ENCODE results near the gene SLC44A3.

SLC44A3 gene

DNA sequence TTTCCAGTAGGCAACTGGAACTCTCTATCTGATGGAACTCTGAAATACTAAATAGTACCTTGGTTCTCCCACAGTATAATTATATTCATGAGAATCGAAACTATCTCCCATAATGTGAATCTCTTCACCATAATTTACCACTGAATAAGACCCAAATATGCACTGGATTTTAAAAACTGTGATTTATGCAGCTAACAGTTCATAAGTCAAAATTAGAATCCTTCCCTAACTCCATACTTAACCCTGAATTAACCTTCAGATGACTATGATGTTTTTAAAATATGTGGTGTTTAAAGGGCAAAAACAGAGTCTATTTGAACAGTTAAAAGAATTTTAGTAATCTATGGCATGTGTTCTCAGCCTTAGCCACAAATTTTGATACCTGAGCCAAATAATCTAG is 22.9 kb upstream of the SLC44A3 start:
- TF ChIP-seq CREB1 (IDR thresholded peaks at IDR 0.05; ENCODE audit: low read depth), result no peak
- TF ChIP-seq EGR1 (IDR thresholded peaks at IDR 0.05), result no peak
- no peak for TF ChIP-seq YY1 (IDR thresholded peaks at IDR 0.05; ENCODE audit: low read depth)
- TF ChIP-seq TEAD4 (IDR thresholded peaks at IDR 0.05), result no peak
- TF ChIP-seq, protein P1, sequence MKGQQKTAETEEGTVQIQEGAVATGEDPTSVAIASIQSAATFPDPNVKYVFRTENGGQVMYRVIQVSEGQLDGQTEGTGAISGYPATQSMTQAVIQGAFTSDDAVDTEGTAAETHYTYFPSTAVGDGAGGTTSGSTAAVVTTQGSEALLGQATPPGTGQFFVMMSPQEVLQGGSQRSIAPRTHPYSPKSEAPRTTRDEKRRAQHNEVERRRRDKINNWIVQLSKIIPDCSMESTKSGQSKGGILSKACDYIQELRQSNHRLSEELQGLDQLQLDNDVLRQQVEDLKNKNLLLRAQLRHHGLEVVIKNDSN (IDR thresholded peaks at IDR 0.05), result no peak
- TF ChIP-seq EP300 (IDR thresholded peaks at IDR 0.05; ENCODE audit: borderline replicate concordance), result no peak
- no peak for TF ChIP-seq TCF12 (IDR thresholded peaks at IDR 0.05; ENCODE audit: low read depth)
- no peak for TF ChIP-seq TAF1 (IDR thresholded peaks at IDR 0.05; ENCODE audit: low read depth)
- no peak for TF ChIP-seq FOXM1 (IDR thresholded peaks at IDR 0.05; ENCODE audit: borderline replicate concordance, low read depth)
- TF ChIP-seq, protein P2, sequence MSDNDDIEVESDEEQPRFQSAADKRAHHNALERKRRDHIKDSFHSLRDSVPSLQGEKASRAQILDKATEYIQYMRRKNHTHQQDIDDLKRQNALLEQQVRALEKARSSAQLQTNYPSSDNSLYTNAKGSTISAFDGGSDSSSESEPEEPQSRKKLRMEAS (IDR thresholded peaks at IDR 0.05), result no peak
- no peak for TF ChIP-seq REST (IDR thresholded peaks at IDR 0.05; ENCODE audit: low read depth)
- no peak for TF ChIP-seq CEBPB (IDR thresholded peaks at IDR 0.05)

DNA sequence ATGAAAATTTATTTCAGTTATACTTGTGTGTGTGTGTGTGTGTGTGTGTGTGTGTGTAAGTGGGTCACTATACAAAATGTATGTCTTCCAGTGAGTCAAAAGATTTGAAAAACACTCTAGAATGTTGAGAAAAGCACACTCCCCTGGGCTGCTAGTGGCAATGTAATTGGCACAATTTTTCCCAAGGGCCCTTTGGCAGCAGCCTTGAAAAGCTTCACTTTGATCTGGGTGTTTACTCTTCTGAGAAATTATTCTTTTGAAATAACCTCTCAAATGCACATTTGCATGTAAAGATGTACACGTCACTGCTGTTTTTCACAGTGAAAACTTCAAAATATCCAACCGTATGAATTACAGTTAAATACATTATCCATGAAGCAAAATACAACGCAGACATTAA is 22.1 kb upstream of the SLC44A3 start:
- TF ChIP-seq TCF12 (IDR thresholded peaks at IDR 0.05; ENCODE audit: low read depth) (no peak), NFIC (IDR thresholded peaks at IDR 0.05) (no peak), CREB1 (IDR thresholded peaks at IDR 0.05; ENCODE audit: low read depth) (no peak), FOXM1 (IDR thresholded peaks at IDR 0.05; ENCODE audit: borderline replicate concordance, low read depth) (no peak), ZBTB7A (IDR thresholded peaks at IDR 0.05; ENCODE audit: low read depth) (no peak), REST (IDR thresholded peaks at IDR 0.05; ENCODE audit: low read depth) (no peak), TEAD4 (IDR thresholded peaks at IDR 0.05) (no peak), EGR1 (IDR thresholded peaks at IDR 0.05) (no peak), CEBPB (IDR thresholded peaks at IDR 0.05) (no peak), TAF1 (IDR thresholded peaks at IDR 0.05; ENCODE audit: low read depth) (no peak), EP300 (IDR thresholded peaks at IDR 0.05; ENCODE audit: borderline replicate concordance) (no peak), RAD21 (IDR thresholded peaks at IDR 0.05; ENCODE audit: low read depth) (no peak)
- TF ChIP-seq, protein P2 (IDR thresholded peaks at IDR 0.05), result no peak

DNA sequence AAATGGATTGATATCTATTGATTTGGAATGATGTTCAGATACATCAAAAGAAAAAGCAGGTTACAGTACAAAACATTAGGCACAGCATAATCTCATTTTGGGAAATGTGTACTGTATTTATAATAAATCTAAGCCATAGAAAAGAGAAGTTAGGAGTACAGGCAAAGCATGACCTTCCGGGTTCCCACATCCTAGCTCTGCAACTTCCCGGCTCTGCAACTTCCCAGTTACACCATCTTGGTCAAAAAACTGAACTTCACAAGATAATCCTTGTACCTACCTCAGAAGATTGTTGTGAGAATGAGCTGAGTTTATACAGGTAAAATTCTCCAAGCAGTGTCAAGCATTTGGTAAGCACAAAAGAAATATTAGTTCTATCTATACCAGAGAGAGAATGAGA is 21.7 kb upstream of the SLC44A3 start:
- TF ChIP-seq NFIC (IDR thresholded peaks at IDR 0.05), result no peak
- no peak for TF ChIP-seq ZBTB7A (IDR thresholded peaks at IDR 0.05; ENCODE audit: low read depth)
- no peak for TF ChIP-seq YY1 (IDR thresholded peaks at IDR 0.05; ENCODE audit: low read depth)
- no peak for TF ChIP-seq TCF12 (IDR thresholded peaks at IDR 0.05; ENCODE audit: low read depth)
- no peak for TF ChIP-seq RAD21 (IDR thresholded peaks at IDR 0.05; ENCODE audit: low read depth)
- no peak for TF ChIP-seq EGR1 (IDR thresholded peaks at IDR 0.05)
- TF ChIP-seq TEAD4 (IDR thresholded peaks at IDR 0.05), result no peak
- no peak for TF ChIP-seq CREB1 (IDR thresholded peaks at IDR 0.05; ENCODE audit: low read depth)
- TF ChIP-seq, protein P2 (IDR thresholded peaks at IDR 0.05), result no peak
- no peak for TF ChIP-seq TAF1 (IDR thresholded peaks at IDR 0.05; ENCODE audit: low read depth)
- no peak for TF ChIP-seq CEBPB (IDR thresholded peaks at IDR 0.05)
- no peak for TF ChIP-seq EP300 (IDR thresholded peaks at IDR 0.05; ENCODE audit: borderline replicate concordance)
- TF ChIP-seq REST (IDR thresholded peaks at IDR 0.05; ENCODE audit: low read depth), result no peak
- TF ChIP-seq, protein P1 (IDR thresholded peaks at IDR 0.05), result no peak
- TF ChIP-seq FOXM1 (IDR thresholded peaks at IDR 0.05; ENCODE audit: borderline replicate concordance, low read depth), result no peak

- TF ChIP-seq EP300 (IDR thresholded peaks at IDR 0.05; ENCODE audit: borderline replicate concordance), result no peak
- no peak for TF ChIP-seq YY1 (IDR thresholded peaks at IDR 0.05; ENCODE audit: low read depth)
- TF ChIP-seq, protein P2 (IDR thresholded peaks at IDR 0.05), result no peak
- TF ChIP-seq TCF12 (IDR thresholded peaks at IDR 0.05; ENCODE audit: low read depth), result no peak
- no peak for TF ChIP-seq CEBPB (IDR thresholded peaks at IDR 0.05)
- TF ChIP-seq NFIC (IDR thresholded peaks at IDR 0.05), result no peak
- no peak for TF ChIP-seq REST (IDR thresholded peaks at IDR 0.05; ENCODE audit: low read depth)
- TF ChIP-seq RAD21 (IDR thresholded peaks at IDR 0.05; ENCODE audit: low read depth), result no peak
- TF ChIP-seq FOXM1 (IDR thresholded peaks at IDR 0.05; ENCODE audit: borderline replicate concordance, low read depth), result no peak
- no peak for TF ChIP-seq ZBTB7A (IDR thresholded peaks at IDR 0.05; ENCODE audit: low read depth)
- TF ChIP-seq CREB1 (IDR thresholded peaks at IDR 0.05; ENCODE audit: low read depth), result no peak
Measured at GRCh38 chr1:94799206-94799605, 21.0 kb upstream of the SLC44A3 start.

Data from Ishikawa (cell line).